ENCODE measurements around the gene RAD21L1. TPM values are rescaled to one million over a fixed set of nuclear protein-coding genes. Genes with fewer than 3 reads are reported as not detected.

The RAD21L1 gene
- polyA plus RNA-seq, 1 donor from 2014 or later, result not detected

DNA sequence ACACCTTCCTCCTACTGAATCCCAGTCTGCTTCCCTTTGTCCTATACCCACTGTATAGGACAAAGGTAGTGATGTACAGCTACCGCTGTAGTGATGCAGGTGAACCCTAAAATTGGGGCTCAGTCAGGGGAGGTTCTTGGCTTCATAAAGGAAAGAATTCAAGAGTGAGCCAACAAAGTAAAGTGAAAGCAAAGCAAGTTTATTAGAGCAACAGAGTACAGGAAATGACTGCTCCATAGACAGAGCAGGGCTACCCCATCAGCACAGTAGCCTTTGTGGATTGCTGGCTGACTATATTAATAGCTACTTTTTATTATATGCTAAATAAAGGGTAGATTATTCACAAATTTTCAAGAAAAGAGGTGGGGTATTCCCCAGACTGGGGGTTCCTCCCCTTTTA, 25.9 kb upstream of the RAD21L1 start:
- TF ChIP-seq SMC3 (conservative IDR thresholded peaks at IDR 0.05; ENCODE audit: poor library complexity) (no peak), TAF1 (IDR thresholded peaks at IDR 0.05; ENCODE audit: low read depth) (no peak), EZH2 (IDR thresholded peaks at IDR 0.05; ENCODE audit: borderline replicate concordance, insufficient read depth, low read length, poor library complexity, severe bottlenecking) (no peak), MXI1 (conservative IDR thresholded peaks at IDR 0.05; ENCODE audit: poor library complexity, severe bottlenecking) (no peak), RAD21 (conservative IDR thresholded peaks at IDR 0.05) (no peak), POLR2AphosphoS5 (IDR thresholded peaks at IDR 0.05) (no peak), EP300 (conservative IDR thresholded peaks at IDR 0.05; ENCODE audit: poor library complexity, severe bottlenecking) (no peak)
- TF ChIP-seq, protein P1, sequence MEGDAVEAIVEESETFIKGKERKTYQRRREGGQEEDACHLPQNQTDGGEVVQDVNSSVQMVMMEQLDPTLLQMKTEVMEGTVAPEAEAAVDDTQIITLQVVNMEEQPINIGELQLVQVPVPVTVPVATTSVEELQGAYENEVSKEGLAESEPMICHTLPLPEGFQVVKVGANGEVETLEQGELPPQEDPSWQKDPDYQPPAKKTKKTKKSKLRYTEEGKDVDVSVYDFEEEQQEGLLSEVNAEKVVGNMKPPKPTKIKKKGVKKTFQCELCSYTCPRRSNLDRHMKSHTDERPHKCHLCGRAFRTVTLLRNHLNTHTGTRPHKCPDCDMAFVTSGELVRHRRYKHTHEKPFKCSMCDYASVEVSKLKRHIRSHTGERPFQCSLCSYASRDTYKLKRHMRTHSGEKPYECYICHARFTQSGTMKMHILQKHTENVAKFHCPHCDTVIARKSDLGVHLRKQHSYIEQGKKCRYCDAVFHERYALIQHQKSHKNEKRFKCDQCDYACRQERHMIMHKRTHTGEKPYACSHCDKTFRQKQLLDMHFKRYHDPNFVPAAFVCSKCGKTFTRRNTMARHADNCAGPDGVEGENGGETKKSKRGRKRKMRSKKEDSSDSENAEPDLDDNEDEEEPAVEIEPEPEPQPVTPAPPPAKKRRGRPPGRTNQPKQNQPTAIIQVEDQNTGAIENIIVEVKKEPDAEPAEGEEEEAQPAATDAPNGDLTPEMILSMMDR (IDR thresholded peaks at IDR 0.05; ENCODE audit: poor library complexity, severe bottlenecking), result no peak
- TF ChIP-seq, protein P2, sequence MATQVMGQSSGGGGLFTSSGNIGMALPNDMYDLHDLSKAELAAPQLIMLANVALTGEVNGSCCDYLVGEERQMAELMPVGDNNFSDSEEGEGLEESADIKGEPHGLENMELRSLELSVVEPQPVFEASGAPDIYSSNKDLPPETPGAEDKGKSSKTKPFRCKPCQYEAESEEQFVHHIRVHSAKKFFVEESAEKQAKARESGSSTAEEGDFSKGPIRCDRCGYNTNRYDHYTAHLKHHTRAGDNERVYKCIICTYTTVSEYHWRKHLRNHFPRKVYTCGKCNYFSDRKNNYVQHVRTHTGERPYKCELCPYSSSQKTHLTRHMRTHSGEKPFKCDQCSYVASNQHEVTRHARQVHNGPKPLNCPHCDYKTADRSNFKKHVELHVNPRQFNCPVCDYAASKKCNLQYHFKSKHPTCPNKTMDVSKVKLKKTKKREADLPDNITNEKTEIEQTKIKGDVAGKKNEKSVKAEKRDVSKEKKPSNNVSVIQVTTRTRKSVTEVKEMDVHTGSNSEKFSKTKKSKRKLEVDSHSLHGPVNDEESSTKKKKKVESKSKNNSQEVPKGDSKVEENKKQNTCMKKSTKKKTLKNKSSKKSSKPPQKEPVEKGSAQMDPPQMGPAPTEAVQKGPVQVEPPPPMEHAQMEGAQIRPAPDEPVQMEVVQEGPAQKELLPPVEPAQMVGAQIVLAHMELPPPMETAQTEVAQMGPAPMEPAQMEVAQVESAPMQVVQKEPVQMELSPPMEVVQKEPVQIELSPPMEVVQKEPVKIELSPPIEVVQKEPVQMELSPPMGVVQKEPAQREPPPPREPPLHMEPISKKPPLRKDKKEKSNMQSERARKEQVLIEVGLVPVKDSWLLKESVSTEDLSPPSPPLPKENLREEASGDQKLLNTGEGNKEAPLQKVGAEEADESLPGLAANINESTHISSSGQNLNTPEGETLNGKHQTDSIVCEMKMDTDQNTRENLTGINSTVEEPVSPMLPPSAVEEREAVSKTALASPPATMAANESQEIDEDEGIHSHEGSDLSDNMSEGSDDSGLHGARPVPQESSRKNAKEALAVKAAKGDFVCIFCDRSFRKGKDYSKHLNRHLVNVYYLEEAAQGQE (IDR thresholded peaks at IDR 0.05; ENCODE audit: borderline replicate concordance), result no peak

DNA sequence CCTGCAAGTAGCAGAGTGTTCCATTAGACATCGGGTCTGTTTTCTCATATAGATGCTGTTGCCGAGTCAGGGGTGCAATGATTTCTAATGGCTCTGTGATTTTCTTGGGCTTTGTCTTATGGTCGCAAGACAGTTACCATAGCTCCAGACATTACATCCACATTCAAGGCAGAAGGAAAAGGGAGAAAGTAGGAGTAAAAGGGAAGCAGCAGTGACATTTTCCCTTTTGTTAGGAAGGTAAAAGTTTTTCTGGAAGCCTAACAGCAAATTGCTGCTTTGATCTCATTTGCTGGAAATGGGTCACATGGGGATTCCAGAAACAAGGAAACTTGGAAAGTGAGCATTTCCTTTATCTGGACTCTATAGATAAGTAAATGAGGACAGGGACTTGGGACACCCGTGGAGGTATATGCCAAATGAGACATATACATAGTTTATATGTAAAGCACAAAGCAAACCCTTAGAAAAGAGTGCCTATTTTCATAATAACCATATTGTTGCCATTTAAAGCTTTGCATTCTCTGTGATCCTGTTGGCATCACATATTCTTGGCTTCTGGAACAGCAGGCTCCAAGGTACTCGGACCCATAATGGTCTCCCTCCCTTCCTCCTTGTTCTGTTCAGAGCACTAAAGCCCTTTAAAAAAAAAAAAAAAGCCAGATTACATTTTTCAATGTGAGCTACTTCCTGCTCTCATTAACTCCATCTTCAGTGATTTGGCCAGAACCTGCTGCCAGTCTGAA, 22.9 kb upstream of the RAD21L1 start, which contains the start of gene C20orf202:
Gene C20orf202 (plus strand): TSS at position 693 of the 743 bp plus-strand sequence. CDS start 132 bp downstream, outside the sequence.
- Histone ChIP-seq H3K9me2 (ENCODE audit: insufficient read depth, low read length) (no peaks in the 10 kb centered on the region), H3F3A (ENCODE audit: insufficient read depth, low read length, poor library complexity, severe bottlenecking) (no peaks in the 10 kb centered on the region), H3K36me3 (ENCODE audit: insufficient read depth, low read length) (no peaks in the 10 kb centered on the region), H3K27me3 (ENCODE audit: insufficient read depth, low read depth, low read length) (no peaks in the 10 kb centered on the region), H3K27ac (ENCODE audit: low read length) (no peak within 1 kb of the TSS), H3K9ac (ENCODE audit: low read length) (no peak within 1 kb of the TSS), H3K4me2 (ENCODE audit: low read length) (no peak within 1 kb of the TSS), H3K79me2 (replicated peaks; ENCODE audit: insufficient read depth, low read length) (no peaks in the 10 kb centered on the region), H4K20me1 (ENCODE audit: insufficient read depth) (no peaks in the 10 kb centered on the region), H3K4me3 (ENCODE audit: low read length) (no peak within 1 kb of the TSS), H3K9me3 (ENCODE audit: low read length) (no peaks in the 10 kb centered on the region), H2AFZ (ENCODE audit: low read depth, low read length) (no peak within 1 kb of the TSS)
- no peak for TF ChIP-seq MXI1 (conservative IDR thresholded peaks at IDR 0.05; ENCODE audit: poor library complexity, severe bottlenecking)
- TF ChIP-seq EP300 (conservative IDR thresholded peaks at IDR 0.05; ENCODE audit: poor library complexity, severe bottlenecking), result no peak
- no peak for TF ChIP-seq TAF1 (IDR thresholded peaks at IDR 0.05; ENCODE audit: low read depth)
- TF ChIP-seq, protein P1 (IDR thresholded peaks at IDR 0.05; ENCODE audit: poor library complexity, severe bottlenecking), result no peak
- TF ChIP-seq POLR2AphosphoS5 (IDR thresholded peaks at IDR 0.05), result no peak
- no peak for TF ChIP-seq RAD21 (conservative IDR thresholded peaks at IDR 0.05)
- TF ChIP-seq, protein P2 (IDR thresholded peaks at IDR 0.05; ENCODE audit: borderline replicate concordance), result no peak
- no peak for TF ChIP-seq SMC3 (conservative IDR thresholded peaks at IDR 0.05; ENCODE audit: poor library complexity)
- TF ChIP-seq EZH2 (IDR thresholded peaks at IDR 0.05; ENCODE audit: borderline replicate concordance, insufficient read depth, low read length, poor library complexity, severe bottlenecking), result no peak

More for the DNA sequence above, 25.9 kb upstream of the RAD21L1 start:
- Histone ChIP-seq H3K9me2 (ENCODE audit: insufficient read depth, low read length) (no peaks in the 10 kb centered on the region), H3K4me3 (ENCODE audit: low read length) (no peak overlapping the region), H3F3A (ENCODE audit: insufficient read depth, low read length, poor library complexity, severe bottlenecking) (no peaks in the 10 kb centered on the region), H3K27ac (ENCODE audit: low read length) (no peak overlapping the region), H3K4me2 (ENCODE audit: low read length) (no peak overlapping the region), H3K9ac (ENCODE audit: low read length) (no peak overlapping the region), H3K36me3 (ENCODE audit: insufficient read depth, low read length) (no peaks in the 10 kb centered on the region), H2AFZ (ENCODE audit: low read depth, low read length) (no peak overlapping the region), H3K27me3 (ENCODE audit: insufficient read depth, low read depth, low read length) (no peaks in the 10 kb centered on the region), H4K20me1 (ENCODE audit: insufficient read depth) (no peaks in the 10 kb centered on the region), H3K79me2 (replicated peaks; ENCODE audit: insufficient read depth, low read length) (no peaks in the 10 kb centered on the region), H3K9me3 (ENCODE audit: low read length) (no peaks in the 10 kb centered on the region)

All from neural cell (in vitro differentiated cells).